ENCODE data around the gene WNT5B.

DNA sequence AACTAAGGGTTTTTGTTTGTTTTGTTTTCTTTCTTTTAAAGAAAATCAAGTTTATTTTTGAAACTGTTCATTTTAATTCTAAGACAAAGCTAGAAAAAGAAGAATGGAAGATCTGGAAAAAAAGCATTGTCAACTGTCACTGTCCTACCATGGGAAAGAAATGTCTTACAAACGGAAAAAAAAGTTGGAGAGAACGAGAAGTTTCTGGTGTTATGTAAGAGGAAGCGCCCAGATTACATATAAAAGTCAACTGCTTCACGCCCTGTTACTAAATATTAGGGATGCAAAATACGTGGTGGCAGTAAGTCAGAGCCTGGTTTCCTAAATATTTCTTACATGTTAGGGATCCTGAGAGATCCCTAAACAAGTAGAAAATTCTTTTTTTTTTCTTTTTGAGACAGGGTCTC lies 20.3 kb upstream of the WNT5B start:
- TF ChIP-seq, protein P1, sequence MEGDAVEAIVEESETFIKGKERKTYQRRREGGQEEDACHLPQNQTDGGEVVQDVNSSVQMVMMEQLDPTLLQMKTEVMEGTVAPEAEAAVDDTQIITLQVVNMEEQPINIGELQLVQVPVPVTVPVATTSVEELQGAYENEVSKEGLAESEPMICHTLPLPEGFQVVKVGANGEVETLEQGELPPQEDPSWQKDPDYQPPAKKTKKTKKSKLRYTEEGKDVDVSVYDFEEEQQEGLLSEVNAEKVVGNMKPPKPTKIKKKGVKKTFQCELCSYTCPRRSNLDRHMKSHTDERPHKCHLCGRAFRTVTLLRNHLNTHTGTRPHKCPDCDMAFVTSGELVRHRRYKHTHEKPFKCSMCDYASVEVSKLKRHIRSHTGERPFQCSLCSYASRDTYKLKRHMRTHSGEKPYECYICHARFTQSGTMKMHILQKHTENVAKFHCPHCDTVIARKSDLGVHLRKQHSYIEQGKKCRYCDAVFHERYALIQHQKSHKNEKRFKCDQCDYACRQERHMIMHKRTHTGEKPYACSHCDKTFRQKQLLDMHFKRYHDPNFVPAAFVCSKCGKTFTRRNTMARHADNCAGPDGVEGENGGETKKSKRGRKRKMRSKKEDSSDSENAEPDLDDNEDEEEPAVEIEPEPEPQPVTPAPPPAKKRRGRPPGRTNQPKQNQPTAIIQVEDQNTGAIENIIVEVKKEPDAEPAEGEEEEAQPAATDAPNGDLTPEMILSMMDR (conservative IDR thresholded peaks at IDR 0.05), result no peak
- TF ChIP-seq EZH2 (IDR thresholded peaks at IDR 0.05; ENCODE audit: low read depth), result no peak
